Measurements from ENCODE around the gene RAB26.

RAB26 gene

DNA sequence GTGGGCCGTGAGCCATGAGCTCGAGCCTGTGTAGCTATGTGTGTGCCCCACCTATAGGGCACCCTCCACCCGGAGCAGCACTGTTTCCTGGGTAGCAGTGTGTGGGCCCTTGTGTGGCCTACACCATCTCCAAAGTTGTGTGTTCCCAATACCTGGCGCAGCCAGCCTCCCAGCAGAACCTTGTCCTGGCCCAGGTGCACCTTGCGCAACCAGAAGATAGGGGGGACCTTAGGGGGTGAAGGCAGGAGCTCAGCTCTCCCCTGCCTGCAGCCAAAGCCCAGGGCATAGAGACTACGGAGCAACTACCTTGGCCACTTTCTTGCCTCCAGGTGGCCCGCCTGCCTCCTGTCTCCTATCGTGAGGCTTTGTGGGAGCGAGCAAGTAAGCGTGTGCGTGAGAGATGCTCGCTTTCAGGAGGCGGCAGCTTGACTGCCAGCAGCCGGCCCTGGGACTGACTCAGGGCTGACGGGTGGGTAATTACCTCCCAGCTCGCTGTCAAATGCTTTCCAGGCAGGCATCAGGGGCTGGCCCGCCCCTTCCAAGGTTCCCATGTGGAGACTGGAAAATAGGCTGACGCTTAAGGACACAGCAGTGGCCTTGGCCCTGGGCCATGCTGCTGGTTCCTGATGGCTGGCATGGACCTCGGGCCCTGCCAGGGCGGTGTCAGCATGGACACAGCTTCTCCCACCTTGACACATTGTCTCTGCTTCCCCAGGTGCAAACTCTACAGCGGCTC lies 26.1 kb downstream of the RAB26 start (continued):
- TF ChIP-seq, protein P1, sequence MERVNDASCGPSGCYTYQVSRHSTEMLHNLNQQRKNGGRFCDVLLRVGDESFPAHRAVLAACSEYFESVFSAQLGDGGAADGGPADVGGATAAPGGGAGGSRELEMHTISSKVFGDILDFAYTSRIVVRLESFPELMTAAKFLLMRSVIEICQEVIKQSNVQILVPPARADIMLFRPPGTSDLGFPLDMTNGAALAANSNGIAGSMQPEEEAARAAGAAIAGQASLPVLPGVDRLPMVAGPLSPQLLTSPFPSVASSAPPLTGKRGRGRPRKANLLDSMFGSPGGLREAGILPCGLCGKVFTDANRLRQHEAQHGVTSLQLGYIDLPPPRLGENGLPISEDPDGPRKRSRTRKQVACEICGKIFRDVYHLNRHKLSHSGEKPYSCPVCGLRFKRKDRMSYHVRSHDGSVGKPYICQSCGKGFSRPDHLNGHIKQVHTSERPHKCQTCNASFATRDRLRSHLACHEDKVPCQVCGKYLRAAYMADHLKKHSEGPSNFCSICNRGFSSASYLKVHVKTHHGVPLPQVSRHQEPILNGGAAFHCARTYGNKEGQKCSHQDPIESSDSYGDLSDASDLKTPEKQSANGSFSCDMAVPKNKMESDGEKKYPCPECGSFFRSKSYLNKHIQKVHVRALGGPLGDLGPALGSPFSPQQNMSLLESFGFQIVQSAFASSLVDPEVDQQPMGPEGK (CRISPR knock-in tag; IDR thresholded peaks at IDR 0.05; ENCODE audit: borderline replicate concordance), result no peak
- no peak for TF ChIP-seq ZC3H10 (CRISPR knock-in tag; IDR thresholded peaks at IDR 0.05)
- TF ChIP-seq, protein P2, sequence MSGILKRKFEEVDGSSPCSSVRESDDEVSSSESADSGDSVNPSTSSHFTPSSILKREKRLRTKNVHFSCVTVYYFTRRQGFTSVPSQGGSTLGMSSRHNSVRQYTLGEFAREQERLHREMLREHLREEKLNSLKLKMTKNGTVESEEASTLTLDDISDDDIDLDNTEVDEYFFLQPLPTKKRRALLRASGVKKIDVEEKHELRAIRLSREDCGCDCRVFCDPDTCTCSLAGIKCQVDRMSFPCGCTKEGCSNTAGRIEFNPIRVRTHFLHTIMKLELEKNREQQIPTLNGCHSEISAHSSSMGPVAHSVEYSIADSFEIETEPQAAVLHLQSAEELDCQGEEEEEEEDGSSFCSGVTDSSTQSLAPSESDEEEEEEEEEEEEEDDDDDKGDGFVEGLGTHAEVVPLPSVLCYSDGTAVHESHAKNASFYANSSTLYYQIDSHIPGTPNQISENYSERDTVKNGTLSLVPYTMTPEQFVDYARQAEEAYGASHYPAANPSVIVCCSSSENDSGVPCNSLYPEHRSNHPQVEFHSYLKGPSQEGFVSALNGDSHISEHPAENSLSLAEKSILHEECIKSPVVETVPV (CRISPR knock-in tag; IDR thresholded peaks at IDR 0.05), result no peak

DNA sequence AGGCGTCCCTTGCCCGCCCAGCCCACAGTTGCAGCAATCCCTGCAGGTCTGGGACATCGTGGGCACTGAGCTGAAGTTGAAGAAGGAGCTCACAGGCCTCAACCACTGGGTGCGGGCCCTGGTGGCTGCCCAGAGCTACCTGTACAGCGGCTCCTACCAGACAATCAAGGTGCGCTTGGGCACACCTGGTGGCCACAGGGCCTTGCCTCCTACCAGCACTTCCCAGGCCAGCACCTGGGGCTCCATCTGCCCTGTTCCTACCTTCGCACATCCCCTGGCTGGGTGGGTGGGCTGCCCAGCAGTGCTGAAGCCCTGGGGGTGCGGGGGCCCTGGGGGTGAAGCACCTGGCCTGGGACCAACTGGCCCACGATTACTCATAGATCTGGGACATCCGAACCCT lies 27.0 kb downstream of the RAB26 start:
- no peak for ATAC-seq
- TF ChIP-seq RARB (CRISPR knock-in tag; IDR thresholded peaks at IDR 0.05) (no peak), ARNTL (CRISPR knock-in tag; IDR thresholded peaks at IDR 0.05; ENCODE audit: borderline replicate concordance, low read depth) (no peak), TCF4 (CRISPR knock-in tag; IDR thresholded peaks at IDR 0.05; ENCODE audit: borderline replicate concordance) (no peak), ISL1 (CRISPR knock-in tag; IDR thresholded peaks at IDR 0.05) (no peak), ZFP3 (CRISPR knock-in tag; IDR thresholded peaks at IDR 0.05) (no peak), ZNF565 (CRISPR knock-in tag; conservative IDR thresholded peaks at IDR 0.05; ENCODE audit: low read depth) (no peak), CSDC2 (CRISPR knock-in tag; IDR thresholded peaks at IDR 0.05) (no peak), ZC3H10 (CRISPR knock-in tag; IDR thresholded peaks at IDR 0.05) (no peak)
- TF ChIP-seq, protein P3, sequence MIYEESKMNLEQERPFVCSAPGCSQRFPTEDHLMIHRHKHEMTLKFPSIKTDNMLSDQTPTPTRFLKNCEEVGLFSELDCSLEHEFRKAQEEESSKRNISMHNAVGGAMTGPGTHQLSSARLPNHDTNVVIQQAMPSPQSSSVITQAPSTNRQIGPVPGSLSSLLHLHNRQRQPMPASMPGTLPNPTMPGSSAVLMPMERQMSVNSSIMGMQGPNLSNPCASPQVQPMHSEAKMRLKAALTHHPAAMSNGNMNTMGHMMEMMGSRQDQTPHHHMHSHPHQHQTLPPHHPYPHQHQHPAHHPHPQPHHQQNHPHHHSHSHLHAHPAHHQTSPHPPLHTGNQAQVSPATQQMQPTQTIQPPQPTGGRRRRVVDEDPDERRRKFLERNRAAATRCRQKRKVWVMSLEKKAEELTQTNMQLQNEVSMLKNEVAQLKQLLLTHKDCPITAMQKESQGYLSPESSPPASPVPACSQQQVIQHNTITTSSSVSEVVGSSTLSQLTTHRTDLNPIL (CRISPR knock-in tag; IDR thresholded peaks at IDR 0.05; ENCODE audit: low read depth), result no peak

DNA sequence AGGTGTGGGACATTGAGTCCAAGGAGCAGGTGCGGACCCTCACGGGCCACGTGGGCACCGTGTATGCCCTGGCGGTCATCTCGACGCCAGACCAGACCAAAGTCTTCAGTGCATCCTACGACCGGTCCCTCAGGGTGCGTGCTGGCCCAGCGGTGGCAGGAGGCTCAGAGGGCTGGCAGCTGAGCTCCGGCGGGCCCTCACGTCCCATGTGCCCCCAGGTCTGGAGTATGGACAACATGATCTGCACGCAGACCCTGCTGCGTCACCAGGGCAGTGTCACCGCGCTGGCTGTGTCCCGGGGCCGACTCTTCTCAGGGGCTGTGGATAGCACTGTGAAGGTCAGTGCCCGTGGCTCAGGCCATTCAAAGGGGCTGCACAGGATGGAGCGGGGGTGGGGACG lies 27.6 kb downstream of the RAB26 start:
- no peak for ATAC-seq
- no peak for TF ChIP-seq BACH2 (CRISPR knock-in tag; IDR thresholded peaks at IDR 0.05; ENCODE audit: borderline replicate concordance)
- TF ChIP-seq RARB (CRISPR knock-in tag; IDR thresholded peaks at IDR 0.05), result no peak
- TF ChIP-seq ZNF565 (CRISPR knock-in tag; conservative IDR thresholded peaks at IDR 0.05; ENCODE audit: low read depth), result no peak
- TF ChIP-seq, protein P2 (CRISPR knock-in tag; IDR thresholded peaks at IDR 0.05), result no peak
- no peak for TF ChIP-seq TCF4 (CRISPR knock-in tag; IDR thresholded peaks at IDR 0.05; ENCODE audit: borderline replicate concordance)
- no peak for TF ChIP-seq CSDC2 (CRISPR knock-in tag; IDR thresholded peaks at IDR 0.05)
- TF ChIP-seq ESRRG (CRISPR knock-in tag; IDR thresholded peaks at IDR 0.05), result no peak

DNA sequence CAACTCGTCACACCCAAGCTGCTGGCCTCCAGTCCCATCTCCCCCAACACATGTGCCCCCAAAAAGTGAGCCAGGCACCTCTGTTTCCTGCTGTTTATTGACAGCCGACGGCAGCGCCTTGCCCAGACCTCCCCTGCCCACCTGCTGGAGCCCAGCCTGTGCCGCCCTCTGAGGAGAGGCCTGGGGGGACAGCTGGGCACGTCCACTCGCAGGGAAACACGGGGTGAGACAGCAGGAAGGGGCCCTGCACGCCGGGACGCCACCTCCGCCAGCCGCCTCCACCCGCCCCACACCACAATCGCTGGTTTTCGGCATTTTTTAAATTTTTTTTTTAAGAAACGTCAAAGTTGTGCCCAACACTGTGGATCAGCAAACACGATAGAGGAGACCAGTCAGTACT lies 28.7 kb downstream of the RAB26 start:
- TF ChIP-seq ZNF8 (CRISPR knock-in tag; IDR thresholded peaks at IDR 0.05) (no peak), ARNTL (CRISPR knock-in tag; IDR thresholded peaks at IDR 0.05; ENCODE audit: borderline replicate concordance, low read depth) (no peak), RARB (CRISPR knock-in tag; IDR thresholded peaks at IDR 0.05) (no peak), ISL1 (CRISPR knock-in tag; IDR thresholded peaks at IDR 0.05) (no peak), ESRRG (CRISPR knock-in tag; IDR thresholded peaks at IDR 0.05) (no peak), SNAI2 (CRISPR knock-in tag; IDR thresholded peaks at IDR 0.05) (no peak), BACH2 (CRISPR knock-in tag; IDR thresholded peaks at IDR 0.05; ENCODE audit: borderline replicate concordance) (no peak), ZNF70 (CRISPR knock-in tag; IDR thresholded peaks at IDR 0.05) (no peak), ZFP3 (CRISPR knock-in tag; IDR thresholded peaks at IDR 0.05) (no peak), ZFP30 (CRISPR knock-in tag; IDR thresholded peaks at IDR 0.05) (no peak), ZC3H10 (CRISPR knock-in tag; IDR thresholded peaks at IDR 0.05) (no peak), GLIS3 (CRISPR knock-in tag; IDR thresholded peaks at IDR 0.05) (no peak)
- TF ChIP-seq, protein P2 (CRISPR knock-in tag; IDR thresholded peaks at IDR 0.05), result no peak
- TF ChIP-seq, protein P3 (CRISPR knock-in tag; IDR thresholded peaks at IDR 0.05; ENCODE audit: low read depth), result no peak
- TF ChIP-seq, protein P4, sequence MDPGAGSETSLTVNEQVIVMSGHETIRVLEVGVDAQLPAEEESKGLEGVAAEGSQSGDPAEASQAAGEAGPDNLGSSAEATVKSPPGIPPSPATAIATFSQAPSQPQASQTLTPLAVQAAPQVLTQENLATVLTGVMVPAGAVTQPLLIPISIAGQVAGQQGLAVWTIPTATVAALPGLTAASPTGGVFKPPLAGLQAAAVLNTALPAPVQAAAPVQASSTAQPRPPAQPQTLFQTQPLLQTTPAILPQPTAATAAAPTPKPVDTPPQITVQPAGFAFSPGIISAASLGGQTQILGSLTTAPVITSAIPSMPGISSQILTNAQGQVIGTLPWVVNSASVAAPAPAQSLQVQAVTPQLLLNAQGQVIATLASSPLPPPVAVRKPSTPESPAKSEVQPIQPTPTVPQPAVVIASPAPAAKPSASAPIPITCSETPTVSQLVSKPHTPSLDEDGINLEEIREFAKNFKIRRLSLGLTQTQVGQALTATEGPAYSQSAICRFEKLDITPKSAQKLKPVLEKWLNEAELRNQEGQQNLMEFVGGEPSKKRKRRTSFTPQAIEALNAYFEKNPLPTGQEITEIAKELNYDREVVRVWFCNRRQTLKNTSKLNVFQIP (CRISPR knock-in tag; IDR thresholded peaks at IDR 0.05; ENCODE audit: borderline replicate concordance, low read depth), result no peak
- no peak for ATAC-seq

All from SK-N-SH treated with all-trans-retinoic acid at 6 μM for 48 hours (cell line).